ENCODE measurements around the gene TCEANC2.

GRCh38 chr1:54077359-54077758 lies 24.0 kb downstream of the TCEANC2 start:
- TF ChIP-seq CTCF (conservative IDR thresholded peaks at IDR 0.05; ENCODE audit: low read depth, low read length) (no peak), EZH2 (IDR thresholded peaks at IDR 0.05; ENCODE audit: borderline replicate concordance, low read depth, low read length, poor library complexity, severe bottlenecking) (no peak)

All from A673 (cell line).